ENCODE measurements around the gene PTPN4. TPM values are rescaled to one million over a fixed set of nuclear protein-coding genes. Genes with fewer than 3 reads are reported as not detected.

PTPN4 gene
- total RNA-seq, 1 experiment from 2014 or later, result 80.5 TPM

DNA sequence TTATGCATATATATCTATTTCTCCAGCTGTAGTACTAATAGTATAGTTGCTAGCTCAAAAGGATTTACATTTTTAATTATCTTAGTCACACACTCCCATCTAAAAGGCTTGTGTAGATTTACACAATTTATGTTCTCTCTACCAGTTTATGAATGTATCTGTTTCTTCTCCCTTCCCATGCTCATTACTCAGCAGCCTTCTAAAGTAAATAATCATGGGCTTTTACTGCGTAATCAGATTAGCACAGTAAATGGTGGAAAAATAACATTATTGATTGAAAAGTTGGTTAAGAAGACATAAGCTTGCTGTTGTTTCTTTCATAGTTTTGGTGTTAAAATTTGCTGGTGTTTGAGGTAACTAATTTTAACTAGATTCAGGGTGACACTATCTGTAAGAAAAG is 81.8 kb downstream of the PTPN4 start:
- Histone ChIP-seq H3K14ac (ENCODE audit: insufficient read depth, low read length) (no peak overlapping the region), H2BK12ac (ENCODE audit: insufficient read length, low read depth, low read length) (no peak overlapping the region), H2BK15ac (ENCODE audit: low read depth, low read length) (no peak overlapping the region), H3K9ac (ENCODE audit: extremely low read depth, insufficient read length, low read length) (no peak overlapping the region), H2AFZ (ENCODE audit: low read length) (no peak overlapping the region), H4K91ac (ENCODE audit: insufficient read length, low read depth, low read length) (no peak overlapping the region), H3K9me3 (ENCODE audit: control insufficient read depth, low read depth, low read length) (no peaks in the 10 kb centered on the region), H3K4me2 (ENCODE audit: insufficient read depth, insufficient read length, low read length) (no peak overlapping the region), H4K5ac (ENCODE audit: insufficient read length, low read depth, low read length) (no peak overlapping the region), H2BK5ac (ENCODE audit: insufficient read length, low read length) (no peak overlapping the region), H2BK20ac (ENCODE audit: low read depth, low read length, poor library complexity, severe bottlenecking) (no peak overlapping the region), H3T11ph (ENCODE audit: low read length) (no peak overlapping the region), H4K20me1 (ENCODE audit: control insufficient read depth, insufficient read depth, insufficient read length) (no peaks in the 10 kb centered on the region), H3K27ac (ENCODE audit: insufficient read length, low read depth, low read length) (no peak overlapping the region), H3K4me1 (ENCODE audit: insufficient read depth, low read length) (no peaks in the 10 kb centered on the region; the same call in 1 of the 2 replicates), H3K27me3 (ENCODE audit: insufficient read depth, low read length) (no peaks in the 10 kb centered on the region), H3K79me2 (ENCODE audit: insufficient read depth, low read length) (no peaks in the 10 kb centered on the region; the same call in 1 of the 2 replicates), H4K8ac (replicated peaks; ENCODE audit: insufficient read length, low read depth, low read length) (no peak overlapping the region), H3K56ac (ENCODE audit: insufficient read length, low read depth, low read length) (no peak overlapping the region), H3K18ac (ENCODE audit: insufficient read length, low read depth, low read length) (no peak overlapping the region), H2AK5ac (ENCODE audit: insufficient read length, low read length) (no peak overlapping the region), H2BK120ac (ENCODE audit: low read depth, low read length, poor library complexity, severe bottlenecking) (no peak overlapping the region), H3K4ac (ENCODE audit: low read depth, low read length) (no peak overlapping the region), H3K23me2 (ENCODE audit: insufficient read length, low read depth, low read length, poor library complexity, severe bottlenecking) (no peaks in the 10 kb centered on the region), H3K23ac (ENCODE audit: insufficient read length, low read depth, low read length) (no peak overlapping the region), H3K79me1 (ENCODE audit: insufficient read depth, low read depth, low read length, poor library complexity, severe bottlenecking) (no peaks in the 10 kb centered on the region)
- H3K4me1 Mint-ChIP-seq, result peaks cover 14 to 16% of the 10 kb centered on the region in 2 experiments
- no peaks in the 10 kb centered on the region for H3K27me3 Mint-ChIP-seq (ENCODE audit: low read depth)
- TF ChIP-seq, protein P1, sequence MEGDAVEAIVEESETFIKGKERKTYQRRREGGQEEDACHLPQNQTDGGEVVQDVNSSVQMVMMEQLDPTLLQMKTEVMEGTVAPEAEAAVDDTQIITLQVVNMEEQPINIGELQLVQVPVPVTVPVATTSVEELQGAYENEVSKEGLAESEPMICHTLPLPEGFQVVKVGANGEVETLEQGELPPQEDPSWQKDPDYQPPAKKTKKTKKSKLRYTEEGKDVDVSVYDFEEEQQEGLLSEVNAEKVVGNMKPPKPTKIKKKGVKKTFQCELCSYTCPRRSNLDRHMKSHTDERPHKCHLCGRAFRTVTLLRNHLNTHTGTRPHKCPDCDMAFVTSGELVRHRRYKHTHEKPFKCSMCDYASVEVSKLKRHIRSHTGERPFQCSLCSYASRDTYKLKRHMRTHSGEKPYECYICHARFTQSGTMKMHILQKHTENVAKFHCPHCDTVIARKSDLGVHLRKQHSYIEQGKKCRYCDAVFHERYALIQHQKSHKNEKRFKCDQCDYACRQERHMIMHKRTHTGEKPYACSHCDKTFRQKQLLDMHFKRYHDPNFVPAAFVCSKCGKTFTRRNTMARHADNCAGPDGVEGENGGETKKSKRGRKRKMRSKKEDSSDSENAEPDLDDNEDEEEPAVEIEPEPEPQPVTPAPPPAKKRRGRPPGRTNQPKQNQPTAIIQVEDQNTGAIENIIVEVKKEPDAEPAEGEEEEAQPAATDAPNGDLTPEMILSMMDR (conservative IDR thresholded peaks at IDR 0.05), result no peak
- peaks cover 23 to 32% of the 10 kb centered on the region in 2 experiments for H3K9me3 Mint-ChIP-seq
- H3K4me3 Mint-ChIP-seq, result no peak overlapping the region
- no CpG with 5 or more reads among the region's 1 CpG for WGBS (ENCODE audit: extremely low coverage, insufficient read length, low lambda C conversion rate)
- H3K36me3 Mint-ChIP-seq (ENCODE audit: insufficient read depth in 1 of 3, low read depth in 3 of 3), result peaks cover 30 to 50% (median 32%) of the 10 kb centered on the region in 3 experiments
- DNase-seq, result no peak
- no peak overlapping the region for H3K27ac Mint-ChIP-seq
